NCI-H82 treated with DMSO at 0.1 percent for 48 hours (cell line): Measurements from ENCODE around the gene RNF39.
"Not testable (repeated sequence)": the region's sequence is repeated elsewhere in the genome, so short reads cannot be mapped to it uniquely, and the experiment has no call there.

Source experiments
- DNase-seq: peaks from one replicate; lab custom pipeline; 2025; ENCODE audit not compliant: unreplicated experiment; lab: John Stamatoyannopoulos, UW

Gene RNF39

GRCh38 chr6:30075094-30075789 lies at the start of gene RNF39:
Gene RNF39, minus strand, starts transcription at chr6:30075769. Its CDS starts 184 bp downstream, at chr6:30075585.
- DNase-seq: no peak

GRCh38 chr6:30122515-30122914 lies 46.9 kb upstream of the RNF39 start:
- DNase-seq: no peak

- no peak for DNase-seq
Measured at GRCh38 chr6:30121446-30122366, 46.1 kb upstream of the RNF39 start.

DNA sequence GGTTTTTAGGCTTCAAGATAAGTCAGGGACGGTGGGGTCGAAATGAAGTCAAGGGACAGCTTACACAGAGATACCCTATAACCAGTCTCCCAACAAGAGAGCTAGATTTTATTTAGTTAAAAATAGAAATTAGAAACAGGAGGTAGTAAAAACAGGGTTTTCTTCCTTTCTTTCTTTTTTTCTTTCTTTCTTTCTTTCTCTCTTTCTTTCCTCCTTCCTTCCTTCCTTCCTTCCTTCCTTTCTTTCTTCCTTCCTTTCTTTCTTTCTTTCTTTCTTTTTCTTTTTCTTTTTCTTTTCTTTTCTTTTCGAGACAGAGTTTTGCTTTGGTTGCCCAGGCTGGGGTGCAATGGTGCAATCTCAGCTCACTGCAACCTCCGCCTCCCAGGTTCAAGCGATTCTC lies 43.1 kb upstream of the RNF39 start:
- DNase-seq: not testable (repeated sequence)

DNA sequence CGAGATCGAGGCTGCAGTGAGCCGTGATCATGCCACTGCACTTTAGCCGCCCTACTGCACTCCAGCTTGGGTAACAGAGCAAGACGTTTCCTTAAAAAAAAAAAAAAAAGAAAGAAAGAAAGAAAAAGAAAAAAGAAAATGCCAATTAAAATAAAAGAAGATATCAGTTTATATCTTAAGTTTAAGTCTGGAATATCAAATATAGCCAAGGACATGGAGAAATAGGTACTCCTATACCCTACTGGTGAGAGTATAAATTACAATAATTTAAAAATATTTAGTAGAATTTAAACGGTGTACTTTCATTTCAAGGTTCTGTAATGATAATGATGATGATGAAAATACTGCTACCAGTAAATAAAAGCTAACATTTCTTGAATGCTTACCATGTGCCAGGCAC lies 41.2 kb upstream of the RNF39 start:
- DNase-seq: no peak

DNA sequence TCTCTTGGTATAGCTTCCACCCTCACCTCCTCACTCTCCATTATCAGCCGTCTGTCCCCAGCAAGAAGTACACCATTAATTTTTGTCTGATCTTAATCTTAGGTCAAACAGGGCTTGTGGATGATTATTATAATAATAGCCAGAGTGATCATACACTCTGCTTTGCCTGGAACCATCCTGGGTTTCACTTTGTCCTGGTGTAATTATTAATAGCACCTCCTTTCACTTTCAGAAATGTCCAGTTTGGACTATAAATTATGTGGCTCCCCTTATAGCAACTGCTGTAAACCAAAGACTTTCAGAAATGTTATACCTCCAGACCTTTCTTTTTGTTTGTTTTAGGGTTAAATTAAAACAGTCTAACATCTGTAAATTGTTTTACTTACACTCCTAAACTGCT lies 38.3 kb upstream of the RNF39 start:
- DNase-seq: no peak

- DNase-seq: no peak
Measured at GRCh38 chr6:30113003-30113759, 37.6 kb upstream of the RNF39 start, which contains the start of gene TRIM31. Gene TRIM31, minus strand, starts transcription at chr6:30113090. Its CDS starts 285 bp downstream, at chr6:30112805.

- DNase-seq: no peak
Measured at GRCh38 chr6:30112402-30112994, 36.9 kb upstream of the RNF39 start.

GRCh38 chr6:30111266-30111856 lies 35.8 kb upstream of the RNF39 start:
- no peak for DNase-seq

GRCh38 chr6:30104661-30105060 lies 29.1 kb upstream of the RNF39 start:
- DNase-seq: no peak

GRCh38 chr6:30103872-30104179 lies 28.3 kb upstream of the RNF39 start:
- no peak for DNase-seq

DNA sequence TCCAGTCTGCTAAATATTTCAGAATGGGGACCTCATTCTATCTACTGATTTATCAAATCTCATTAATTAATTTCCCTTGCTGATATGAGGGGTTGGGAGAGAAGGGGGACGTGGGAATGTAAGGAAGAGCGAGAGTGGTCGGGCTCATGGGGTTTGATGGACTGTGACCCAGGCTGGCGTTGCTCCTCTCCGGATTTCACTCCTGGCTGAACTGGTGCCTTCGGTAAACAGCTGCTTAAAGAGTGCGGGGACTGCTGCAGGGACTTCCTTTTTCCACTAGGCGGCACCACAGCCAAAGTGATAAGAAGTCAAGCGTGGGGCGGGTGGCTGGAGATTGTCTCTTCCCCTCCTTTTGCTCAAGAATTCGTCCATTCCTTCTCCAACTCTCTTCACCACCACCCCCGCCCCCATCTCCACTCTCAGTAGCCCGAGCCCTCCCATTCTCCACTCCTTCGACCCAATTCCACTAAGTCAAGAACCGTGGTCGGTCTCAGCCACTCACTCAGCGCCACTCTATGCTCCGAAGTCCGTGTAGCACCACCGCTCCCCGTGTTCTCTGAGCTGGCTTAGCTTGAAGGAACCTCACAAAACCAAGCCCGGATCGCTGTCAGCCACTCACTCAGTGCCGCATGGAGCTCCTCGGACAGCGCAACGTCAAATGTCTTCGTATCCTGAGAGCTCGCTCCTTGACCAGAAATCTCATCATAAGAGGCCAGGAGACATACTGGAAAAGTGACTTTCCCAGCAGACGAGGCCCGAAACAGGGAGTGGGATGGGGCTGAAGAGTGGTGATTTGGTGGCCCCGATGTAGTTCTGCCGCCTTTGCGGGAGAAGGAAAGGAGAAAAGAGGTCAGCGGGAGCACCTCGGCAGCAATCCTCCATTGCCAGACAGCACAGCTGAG lies 27.7 kb upstream of the RNF39 start:
- peak; percentile 77 for DNase-seq

DNA sequence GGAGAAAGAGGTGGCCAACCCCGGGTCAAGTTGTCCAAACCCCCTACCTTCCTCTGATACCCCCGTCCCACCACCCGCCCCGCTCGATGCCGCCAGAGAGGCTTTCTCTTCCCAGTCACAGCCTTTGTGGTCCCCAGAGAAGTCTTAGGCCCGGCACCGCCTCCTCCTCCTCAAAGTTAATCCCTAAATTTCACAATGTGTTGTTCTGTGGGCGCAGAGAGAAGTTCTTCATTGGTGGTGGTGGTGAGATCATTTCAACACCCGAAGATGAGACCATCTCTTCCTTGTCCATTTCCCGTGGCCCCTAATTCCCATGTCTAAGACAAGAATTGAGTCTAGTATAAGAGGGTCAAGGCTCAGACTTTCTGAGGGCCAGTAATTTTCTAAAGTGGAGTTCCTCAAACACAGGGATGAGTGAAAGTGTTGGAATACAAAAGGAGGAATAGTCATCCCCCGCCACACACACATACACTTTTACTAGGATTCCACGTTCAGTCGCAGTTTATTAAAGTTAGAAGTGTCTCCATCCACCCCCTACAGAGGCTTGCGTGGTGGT lies 26.9 kb upstream of the RNF39 start:
- DNase-seq: no peak

GRCh38 chr6:30101444-30102413 lies 26.2 kb upstream of the RNF39 start:
- peak; percentile 44 for DNase-seq

- no peak for DNase-seq
Measured at GRCh38 chr6:30100585-30101443, 25.2 kb upstream of the RNF39 start.

GRCh38 chr6:30100154-30100553 lies 24.6 kb upstream of the RNF39 start:
- no peak for DNase-seq
